Fibroblast of the aortic adventitia (primary cell): ENCODE results near the gene PPP1R9B. TPM values are rescaled to one million over a fixed set of nuclear protein-coding genes. Genes with fewer than 3 reads are reported as not detected.

Source experiments
- DNase-seq: peaks from one replicate; pipeline ENCODE4 v3.0.0-alpha.2; 2010; ENCODE audit warnings: low read depth
- H3K4me3 ChIP-seq: 2 replicates; pipeline ENCODE4 v1.5.1; 2011; ENCODE audit warnings: low read depth, mild to moderate bottlenecking, control low read depth, low read length, moderate library complexity
- CTCF ChIP-seq: IDR thresholded peaks from 2 replicates; pipeline ENCODE4 v1.5.1; 2011; ENCODE audit warnings: mild to moderate bottlenecking, low read length, control low read depth, inconsistent platforms; ENCODE audit not compliant: insufficient read depth
- total RNA-seq: library from RNA; depleted of rRNA; stranded (reverse); fragments of >200 nt; gene quantifications from 2 replicates; pipeline ENCODE4 v1.2.3, GENCODE V29; 2012; ENCODE audit warnings: low replicate concordance

The PPP1R9B gene
- total RNA-seq, 1 donor: 59.3 TPM

GRCh38 chr17:50187751-50188530, 37.5 kb upstream of the PPP1R9B start:
- TF ChIP-seq CTCF: no peak
- DNase-seq: peak; percentile 85
- H3K4me3 ChIP-seq: peak overlapping the region; percentile 9

- peak overlapping the region; percentile 6 for H3K4me3 ChIP-seq
- no peak for TF ChIP-seq CTCF
- peak; percentile 79 for DNase-seq
These were observed 36.9 kb upstream of the PPP1R9B start for GRCh38 chr17:50187394-50187725.

GRCh38 chr17:50186661-50187393, 36.4 kb upstream of the PPP1R9B start:
- DNase-seq: peak; percentile 83
- TF ChIP-seq CTCF: no peak
- peak overlapping the region; percentile 6 for H3K4me3 ChIP-seq

- DNase-seq: peak; percentile 64
- peak overlapping the region; percentile 31 for H3K4me3 ChIP-seq
These were observed 35.4 kb upstream of the PPP1R9B start for GRCh38 chr17:50185631-50186471.

GRCh38 chr17:50184611-50185398, 34.3 kb upstream of the PPP1R9B start:
- DNase-seq: peak; percentile 66
- TF ChIP-seq CTCF: no peak
- peak overlapping the region; percentile 9 for H3K4me3 ChIP-seq

More at GRCh38 chr17:50185631-50186471, 35.4 kb upstream of the PPP1R9B start:
- TF ChIP-seq CTCF: no peak

- peak; percentile 38 for TF ChIP-seq CTCF
These were observed 33.6 kb upstream of the PPP1R9B start for GRCh38 chr17:50184064-50184463.

More at GRCh38 chr17:50184064-50184463, 33.6 kb upstream of the PPP1R9B start:
- H3K4me3 ChIP-seq: no peak overlapping the region
- peak; percentile 45 for DNase-seq
